ENCODE data around the gene LTF. TPM values are rescaled to one million over a fixed set of nuclear protein-coding genes. Genes with fewer than 3 reads are reported as not detected.
A peak's percentile ranks its signal among the peaks of the same experiment; 100 is the strongest.

Gene LTF
- total and polyA plus RNA-seq, 9 of the 15 experiments (the other 6 are each of a cell fraction or from before 2014, with no cell fraction given): 0.07 TPM; not detected in 8

- TF ChIP-seq TCF3 (CRISPR knock-in tag; IDR thresholded peaks at IDR 0.05): peak; percentile 83
- no peak for TF ChIP-seq SAP30 (IDR thresholded peaks at IDR 0.05; ENCODE audit: borderline replicate concordance, insufficient read depth, low read depth, low read length, poor library complexity, severe bottlenecking)
- peak; percentile 90 for TF ChIP-seq NFE2 (IDR thresholded peaks at IDR 0.05; ENCODE audit: low read depth)
- TF ChIP-seq ZMIZ1 (IDR thresholded peaks at IDR 0.05; ENCODE audit: low read depth in 2 of 2, low read length in 2 of 2): peak in 1 of 2 experiments; percentile 63; a peak in 2 of 4 replicates
- no peak for TF ChIP-seq GABPB2 (CRISPR knock-in tag; conservative IDR thresholded peaks at IDR 0.05)
- TF ChIP-seq, protein P1, sequence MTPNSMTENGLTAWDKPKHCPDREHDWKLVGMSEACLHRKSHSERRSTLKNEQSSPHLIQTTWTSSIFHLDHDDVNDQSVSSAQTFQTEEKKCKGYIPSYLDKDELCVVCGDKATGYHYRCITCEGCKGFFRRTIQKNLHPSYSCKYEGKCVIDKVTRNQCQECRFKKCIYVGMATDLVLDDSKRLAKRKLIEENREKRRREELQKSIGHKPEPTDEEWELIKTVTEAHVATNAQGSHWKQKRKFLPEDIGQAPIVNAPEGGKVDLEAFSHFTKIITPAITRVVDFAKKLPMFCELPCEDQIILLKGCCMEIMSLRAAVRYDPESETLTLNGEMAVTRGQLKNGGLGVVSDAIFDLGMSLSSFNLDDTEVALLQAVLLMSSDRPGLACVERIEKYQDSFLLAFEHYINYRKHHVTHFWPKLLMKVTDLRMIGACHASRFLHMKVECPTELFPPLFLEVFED (CRISPR knock-in tag; conservative IDR thresholded peaks at IDR 0.05): peak; percentile 82; the same call in 1 of the 2 replicates
- TF ChIP-seq ZNF639 (CRISPR knock-in tag; conservative IDR thresholded peaks at IDR 0.05 in 1 of 2, IDR thresholded peaks at IDR 0.05 in 1 of 2): peak in 1 of 2 experiments; percentile 83; a peak in 2 of 4 replicates
- no peak for TF ChIP-seq KAT7 (CRISPR knock-in tag; IDR thresholded peaks at IDR 0.05; ENCODE audit: borderline replicate concordance)
- peak; percentile 58 for TF ChIP-seq FOXJ2 (tag; IDR thresholded peaks at IDR 0.05)
- no peak for TF ChIP-seq EP400 (IDR thresholded peaks at IDR 0.05)
- TF ChIP-seq RNF219 (CRISPR knock-in tag; IDR thresholded peaks at IDR 0.05): no peak
- peak in 1 of 2 experiments; percentile 38; a peak in 1 of 4 replicates for TF ChIP-seq FOXA3 (CRISPR knock-in tag; conservative IDR thresholded peaks at IDR 0.05 in 1 of 2, IDR thresholded peaks at IDR 0.05 in 1 of 2)
- no peak for TF ChIP-seq THRAP3 (IDR thresholded peaks at IDR 0.05; ENCODE audit: borderline replicate concordance)
- TF ChIP-seq, protein P2, sequence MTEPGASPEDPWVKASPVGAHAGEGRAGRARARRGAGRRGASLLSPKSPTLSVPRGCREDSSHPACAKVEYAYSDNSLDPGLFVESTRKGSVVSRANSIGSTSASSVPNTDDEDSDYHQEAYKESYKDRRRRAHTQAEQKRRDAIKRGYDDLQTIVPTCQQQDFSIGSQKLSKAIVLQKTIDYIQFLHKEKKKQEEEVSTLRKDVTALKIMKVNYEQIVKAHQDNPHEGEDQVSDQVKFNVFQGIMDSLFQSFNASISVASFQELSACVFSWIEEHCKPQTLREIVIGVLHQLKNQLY (CRISPR knock-in tag; conservative IDR thresholded peaks at IDR 0.05): peak in 1 of 2 experiments; percentile 51; a peak in 1 of 4 replicates
Measured at GRCh38 chr3:46400000-46400734, 64.5 kb downstream of the LTF start (continued).

Measured in K562 (cell line).